Lower leg skin (tissue), 4 donors: ENCODE results near the gene UGT1A4. TPM values are rescaled to one million over a fixed set of nuclear protein-coding genes. Genes with fewer than 3 reads are reported as not detected.

Experiments
- DNase-seq, 2 donors: peaks; one replicate each; pipeline ENCODE4 v3.0.0-alpha.2; 2019; ENCODE audit warnings: low spot score in 2 of 2
- H3K4me3 ChIP-seq: fragments of 200-600 bp; sonication (generic); 2 replicates; pipeline ENCODE4 v1.5.1; 2017; ENCODE audit warnings: mild to moderate bottlenecking, low read depth; ENCODE audit not compliant: poor library complexity, severe bottlenecking
- POLR2A ChIP-seq, 2 donors: fragments of 450-650 bp; IDR thresholded peaks; one replicate each; pipeline ENCODE4 v1.6.1; 2016 to 2017; ENCODE audit warnings: antibody characterized with exemption in 2 of 2, mild to moderate bottlenecking in 1 of 2, moderate library complexity in 1 of 2
- whole genome bisulfite sequencing, 2 donors: methylation state at CpG; one replicate each; pipeline ENCODE4 v1.1.5; 2018; 5-methylcytosine and 5-hydroxymethylcytosine counted together
- intact Hi-C: fragments of 100-400 bp; cut with DNase I; formaldehyde crosslinking; loops from one replicate; pipeline ENCODE4 v1.15.0; 2023; ENCODE audit warnings: low total_unique reads
- total RNA-seq, 4 donors: library from RNA; depleted of rRNA; stranded (reverse); fragments of >200 nt; gene quantifications; one replicate each; pipeline ENCODE4 v1.1.0, GENCODE V29; 2016
- TF ChIP-seq, protein P1 (sequence below), 3 donors: fragments of 450-650 bp; IDR thresholded peaks; one replicate each; pipeline ENCODE4 v1.5.1; 2016; ENCODE audit warnings: antibody characterized with exemption in 3 of 3, mild to moderate bottlenecking in 3 of 3, moderate library complexity in 2 of 3

Gene UGT1A4
- total RNA-seq, 4 donors from 2014 or later, result 1.0 to 2.9 (median 2.4) TPM

GRCh38 chr2:233766416-233766815 is 47.9 kb downstream of the UGT1A4 start:
- WGBS, 2 donors, result 78 to 83% methylated on average over 4 of the region's 4 CpGs
- intact Hi-C loops, result no loop called here
- no peak overlapping the region for H3K4me3 ChIP-seq
- no peak for TF ChIP-seq POLR2A (IDR thresholded peaks at IDR 0.05)
- TF ChIP-seq, protein P1, sequence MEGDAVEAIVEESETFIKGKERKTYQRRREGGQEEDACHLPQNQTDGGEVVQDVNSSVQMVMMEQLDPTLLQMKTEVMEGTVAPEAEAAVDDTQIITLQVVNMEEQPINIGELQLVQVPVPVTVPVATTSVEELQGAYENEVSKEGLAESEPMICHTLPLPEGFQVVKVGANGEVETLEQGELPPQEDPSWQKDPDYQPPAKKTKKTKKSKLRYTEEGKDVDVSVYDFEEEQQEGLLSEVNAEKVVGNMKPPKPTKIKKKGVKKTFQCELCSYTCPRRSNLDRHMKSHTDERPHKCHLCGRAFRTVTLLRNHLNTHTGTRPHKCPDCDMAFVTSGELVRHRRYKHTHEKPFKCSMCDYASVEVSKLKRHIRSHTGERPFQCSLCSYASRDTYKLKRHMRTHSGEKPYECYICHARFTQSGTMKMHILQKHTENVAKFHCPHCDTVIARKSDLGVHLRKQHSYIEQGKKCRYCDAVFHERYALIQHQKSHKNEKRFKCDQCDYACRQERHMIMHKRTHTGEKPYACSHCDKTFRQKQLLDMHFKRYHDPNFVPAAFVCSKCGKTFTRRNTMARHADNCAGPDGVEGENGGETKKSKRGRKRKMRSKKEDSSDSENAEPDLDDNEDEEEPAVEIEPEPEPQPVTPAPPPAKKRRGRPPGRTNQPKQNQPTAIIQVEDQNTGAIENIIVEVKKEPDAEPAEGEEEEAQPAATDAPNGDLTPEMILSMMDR (IDR thresholded peaks at IDR 0.05), result no peak
- DNase-seq, result no peak

DNA sequence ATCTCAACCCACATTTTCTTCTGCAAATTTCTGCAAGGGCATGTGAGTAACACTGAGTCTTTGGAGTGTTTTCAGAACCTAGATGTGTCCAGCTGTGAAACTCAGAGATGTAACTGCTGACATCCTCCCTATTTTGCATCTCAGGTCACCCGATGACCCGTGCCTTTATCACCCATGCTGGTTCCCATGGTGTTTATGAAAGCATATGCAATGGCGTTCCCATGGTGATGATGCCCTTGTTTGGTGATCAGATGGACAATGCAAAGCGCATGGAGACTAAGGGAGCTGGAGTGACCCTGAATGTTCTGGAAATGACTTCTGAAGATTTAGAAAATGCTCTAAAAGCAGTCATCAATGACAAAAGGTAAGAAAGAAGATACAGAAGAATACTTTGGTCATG is 49.5 kb downstream of the UGT1A4 start:
- DNase-seq, result no peak
- 81 to 89% methylated on average over 4 of the region's 4 CpGs for WGBS, 2 donors
- H3K4me3 ChIP-seq, result no peak overlapping the region
- intact Hi-C loops, result no loop called here
- TF ChIP-seq, protein P1 (IDR thresholded peaks at IDR 0.05), result no peak
- TF ChIP-seq POLR2A (IDR thresholded peaks at IDR 0.05), result no peak

DNA sequence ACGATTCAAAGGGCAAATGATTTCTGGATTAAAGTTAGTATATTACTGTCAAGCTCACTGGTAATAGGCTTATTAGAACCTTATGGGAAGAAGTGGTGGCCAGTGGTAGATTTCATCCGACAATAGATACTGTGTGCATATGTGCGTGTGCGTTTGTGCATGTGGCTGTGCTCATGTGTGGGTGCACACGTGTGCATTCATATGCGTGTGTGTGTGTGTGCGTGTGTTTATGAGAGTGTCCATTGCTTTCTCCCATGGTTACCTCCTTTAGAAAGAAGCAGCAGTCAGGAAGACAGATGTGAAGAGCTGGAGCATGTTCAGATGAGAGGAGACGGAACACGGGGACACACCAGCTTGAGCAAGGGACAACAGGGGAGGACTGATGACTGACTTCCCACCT is 50.7 kb downstream of the UGT1A4 start:
- DNase-seq, result no peak
- 88 to 90% methylated on average over 9 of the region's 9 CpGs for WGBS, 2 donors
- H3K4me3 ChIP-seq, result no peak overlapping the region
- intact Hi-C loops, result no loop called here
- TF ChIP-seq POLR2A (IDR thresholded peaks at IDR 0.05), result no peak
- TF ChIP-seq, protein P1 (IDR thresholded peaks at IDR 0.05), result no peak

DNA sequence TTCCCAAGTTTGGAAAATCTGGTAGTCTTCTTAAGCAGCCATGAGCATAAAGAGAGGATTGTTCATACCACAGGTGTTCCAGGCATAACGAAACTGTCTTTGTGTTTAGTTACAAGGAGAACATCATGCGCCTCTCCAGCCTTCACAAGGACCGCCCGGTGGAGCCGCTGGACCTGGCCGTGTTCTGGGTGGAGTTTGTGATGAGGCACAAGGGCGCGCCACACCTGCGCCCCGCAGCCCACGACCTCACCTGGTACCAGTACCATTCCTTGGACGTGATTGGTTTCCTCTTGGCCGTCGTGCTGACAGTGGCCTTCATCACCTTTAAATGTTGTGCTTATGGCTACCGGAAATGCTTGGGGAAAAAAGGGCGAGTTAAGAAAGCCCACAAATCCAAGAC is 53.6 kb downstream of the UGT1A4 start:
- intact Hi-C loops, result no loop called here
- H3K4me3 ChIP-seq, result no peak overlapping the region
- TF ChIP-seq, protein P1 (IDR thresholded peaks at IDR 0.05), result no peak
- no peak for TF ChIP-seq POLR2A (IDR thresholded peaks at IDR 0.05)
- DNase-seq, result no peak
- WGBS, 2 donors, result 89% methylated on average over 16 of the region's 16 CpGs

GRCh38 chr2:233772583-233772982 is 54.0 kb downstream of the UGT1A4 start:
- DNase-seq, result no peak
- H3K4me3 ChIP-seq, result no peak overlapping the region
- intact Hi-C loops, result no loop called here
- 66 to 69% methylated on average over 5 of the region's 5 CpGs for WGBS, 2 donors
- TF ChIP-seq, protein P1 (IDR thresholded peaks at IDR 0.05), result no peak
- no peak for TF ChIP-seq POLR2A (IDR thresholded peaks at IDR 0.05)

DNA sequence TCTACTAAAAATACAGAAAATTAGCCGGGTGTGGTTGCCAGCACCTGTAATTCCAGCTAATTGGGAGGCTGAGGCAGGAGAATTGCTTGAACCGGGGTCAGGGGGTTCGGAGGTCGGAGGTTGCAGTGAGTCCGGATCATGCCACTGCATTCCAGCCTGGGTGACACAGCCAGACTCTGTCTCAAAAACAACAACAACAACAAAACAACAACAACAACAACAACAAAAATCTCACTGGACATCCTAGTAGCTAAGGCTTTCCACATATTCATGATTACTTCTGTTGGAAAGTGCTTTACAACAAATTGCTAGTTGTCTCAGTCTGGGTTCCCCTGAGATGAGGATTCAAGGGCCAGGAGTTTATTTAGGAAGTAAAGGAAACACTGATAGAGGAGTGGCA is 55.3 kb downstream of the UGT1A4 start:
- H3K4me3 ChIP-seq, result no peak overlapping the region
- 90 to 92% methylated on average over 5 of the region's 5 CpGs for WGBS, 2 donors
- no peak for TF ChIP-seq POLR2A (IDR thresholded peaks at IDR 0.05)
- TF ChIP-seq, protein P1 (IDR thresholded peaks at IDR 0.05), result no peak
- no peak for DNase-seq
- intact Hi-C loops, result no loop called here
